SJCRH30 (cell line): Measurements from ENCODE around the gene GATA2. TPM values are rescaled to one million over a fixed set of nuclear protein-coding genes. Genes with fewer than 3 reads are reported as not detected.

ENCODE experiments used
- DNase-seq, 2 experiments: peaks; one replicate each; pipeline ENCODE4 v3.0.0-alpha.2; 2015 to 2020
- H3K27ac ChIP-seq: fragments of 250-450 bp; sonication (Bioruptor Pico); 2 replicates; pipeline ENCODE4 v1.5.1; 2020; ENCODE audit warnings: mild to moderate bottlenecking, moderate library complexity
- H3K27me3 ChIP-seq: fragments of 250-450 bp; sonication (Bioruptor Pico); 2 replicates; pipeline ENCODE4 v1.5.1; 2020; ENCODE audit warnings: mild to moderate bottlenecking, moderate library complexity
- H3K36me3 ChIP-seq: fragments of 250-450 bp; sonication (Bioruptor Pico); 2 replicates; pipeline ENCODE4 v1.5.1; 2020; ENCODE audit warnings: mild to moderate bottlenecking, moderate library complexity
- H3K4me1 ChIP-seq: fragments of 250-450 bp; sonication (Bioruptor Pico); 2 replicates; pipeline ENCODE4 v1.5.1; 2020; ENCODE audit warnings: mild to moderate bottlenecking, moderate library complexity
- H3K4me3 ChIP-seq: fragments of 250-450 bp; sonication (Bioruptor Pico); 2 replicates; pipeline ENCODE4 v1.5.1; 2020; ENCODE audit warnings: mild to moderate bottlenecking, moderate library complexity
- H3K9me3 ChIP-seq: fragments of 250-450 bp; sonication (Bioruptor Pico); replicated peaks from 2 replicates; pipeline ENCODE4 v1.5.1; 2020; ENCODE audit warnings: mild to moderate bottlenecking, moderate library complexity
- total RNA-seq: library from RNA; depleted of rRNA; stranded (reverse); fragments of >200 nt; shearing (Covaris generic); gene quantifications from 2 replicates; pipeline ENCODE4 v1.2.3, GENCODE V29; 2014

GATA2 gene
- total RNA-seq, 1 experiment from 2014 or later = 17.1 TPM

DNA sequence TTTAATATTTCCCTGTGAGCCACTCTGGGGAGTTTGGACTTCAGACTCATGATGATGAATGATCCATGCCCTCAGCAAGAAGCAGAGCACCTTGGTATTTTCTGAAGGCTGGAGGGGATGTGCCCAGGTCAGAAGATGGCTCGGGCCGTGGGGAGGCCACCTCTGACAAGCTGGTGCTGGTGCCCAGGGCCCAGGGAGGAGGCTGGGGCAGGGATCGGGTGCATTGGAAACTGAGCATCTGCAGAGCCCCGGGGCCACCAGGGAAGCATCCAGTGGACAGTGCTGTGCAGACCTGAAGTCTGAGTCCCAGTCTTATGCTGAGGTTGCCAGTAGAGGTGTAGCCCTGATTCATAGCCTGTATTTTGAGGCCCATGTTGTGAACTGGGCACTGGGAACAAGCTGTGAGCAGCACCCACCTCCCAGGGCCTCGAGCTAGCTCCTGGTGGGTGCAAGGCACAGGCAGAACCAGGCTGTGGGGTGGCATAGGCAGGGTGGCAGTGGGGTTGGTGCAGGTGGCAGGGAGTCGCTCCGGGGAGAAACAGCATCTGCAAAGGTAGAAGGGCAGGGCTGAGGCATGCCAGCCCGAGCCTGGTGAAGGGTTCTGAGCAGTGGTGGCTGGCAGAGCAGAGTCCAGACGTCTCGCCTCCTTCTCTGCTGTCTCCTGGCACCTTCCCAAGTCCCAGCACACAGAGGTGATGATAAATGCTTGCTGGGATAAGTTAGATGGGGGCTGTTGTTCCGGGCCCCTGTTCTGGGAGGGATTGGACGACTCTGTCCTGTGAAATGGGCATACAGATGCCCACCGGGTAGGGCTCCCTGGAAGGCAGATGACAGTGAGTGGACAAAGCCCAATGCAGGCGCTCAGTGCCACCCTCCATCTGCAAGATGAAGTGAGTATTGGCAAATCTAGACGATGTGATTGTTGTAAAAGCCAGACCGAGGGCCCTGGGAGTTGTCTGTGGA, 36.9 kb downstream of the GATA2 start:
- no peaks in the 10 kb centered on the region for H3K4me1 ChIP-seq
- H3K27me3 ChIP-seq = peaks cover 17% of the 10 kb centered on the region
- H3K36me3 ChIP-seq = no peaks in the 10 kb centered on the region
- H3K9me3 ChIP-seq = no peaks in the 10 kb centered on the region
- DNase-seq = no peak
- H3K4me3 ChIP-seq = no peak overlapping the region
- no peak overlapping the region for H3K27ac ChIP-seq

DNA sequence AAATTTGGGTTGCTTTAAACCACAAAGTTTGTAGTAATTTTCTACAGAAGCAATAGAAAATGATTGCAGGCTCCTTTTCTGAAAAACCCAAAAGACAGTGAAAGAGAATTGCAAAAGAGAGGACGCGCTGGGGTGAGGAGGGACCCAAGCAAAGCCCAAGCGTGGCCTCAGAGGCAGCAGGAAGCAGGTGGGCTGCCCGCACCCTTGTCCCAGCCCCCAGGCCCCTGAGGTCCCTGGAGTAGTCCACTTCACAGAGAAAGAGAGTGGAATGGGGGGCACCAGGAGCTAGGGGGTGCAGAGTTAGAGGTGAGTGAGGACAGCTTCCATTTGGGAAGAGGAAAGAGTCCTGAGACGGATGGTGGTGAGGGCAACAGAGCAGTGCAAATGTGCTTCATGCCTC, 37.9 kb downstream of the GATA2 start:
- H3K36me3 ChIP-seq = no peaks in the 10 kb centered on the region
- H3K9me3 ChIP-seq = no peaks in the 10 kb centered on the region
- peaks cover 17% of the 10 kb centered on the region for H3K27me3 ChIP-seq
- DNase-seq = no peak
- no peaks in the 10 kb centered on the region for H3K4me1 ChIP-seq
- H3K4me3 ChIP-seq = no peak overlapping the region
- H3K27ac ChIP-seq = no peak overlapping the region

DNA sequence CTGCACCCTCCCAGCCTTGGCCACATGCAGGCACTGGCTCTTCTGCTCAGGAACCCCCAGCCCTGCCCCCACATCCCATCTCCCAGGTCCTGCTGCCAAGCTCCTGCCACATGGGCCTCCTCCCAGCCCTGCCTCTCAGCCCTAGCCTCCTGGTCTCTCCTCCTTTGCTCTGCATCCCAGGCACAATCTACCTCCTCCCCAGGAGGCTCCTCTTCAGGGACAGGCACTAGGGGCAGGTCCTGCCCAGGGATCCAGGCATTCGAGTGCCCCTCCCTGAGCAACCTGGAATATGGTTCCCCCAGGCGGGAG, 38.7 kb downstream of the GATA2 start:
- Histone ChIP-seq H3K4me3 (no peak overlapping the region), H3K27me3 (peaks cover 14% of the 10 kb centered on the region), H3K9me3 (no peaks in the 10 kb centered on the region), H3K36me3 (no peaks in the 10 kb centered on the region), H3K27ac (no peak overlapping the region), H3K4me1 (no peaks in the 10 kb centered on the region)
- DNase-seq = no peak

DNA sequence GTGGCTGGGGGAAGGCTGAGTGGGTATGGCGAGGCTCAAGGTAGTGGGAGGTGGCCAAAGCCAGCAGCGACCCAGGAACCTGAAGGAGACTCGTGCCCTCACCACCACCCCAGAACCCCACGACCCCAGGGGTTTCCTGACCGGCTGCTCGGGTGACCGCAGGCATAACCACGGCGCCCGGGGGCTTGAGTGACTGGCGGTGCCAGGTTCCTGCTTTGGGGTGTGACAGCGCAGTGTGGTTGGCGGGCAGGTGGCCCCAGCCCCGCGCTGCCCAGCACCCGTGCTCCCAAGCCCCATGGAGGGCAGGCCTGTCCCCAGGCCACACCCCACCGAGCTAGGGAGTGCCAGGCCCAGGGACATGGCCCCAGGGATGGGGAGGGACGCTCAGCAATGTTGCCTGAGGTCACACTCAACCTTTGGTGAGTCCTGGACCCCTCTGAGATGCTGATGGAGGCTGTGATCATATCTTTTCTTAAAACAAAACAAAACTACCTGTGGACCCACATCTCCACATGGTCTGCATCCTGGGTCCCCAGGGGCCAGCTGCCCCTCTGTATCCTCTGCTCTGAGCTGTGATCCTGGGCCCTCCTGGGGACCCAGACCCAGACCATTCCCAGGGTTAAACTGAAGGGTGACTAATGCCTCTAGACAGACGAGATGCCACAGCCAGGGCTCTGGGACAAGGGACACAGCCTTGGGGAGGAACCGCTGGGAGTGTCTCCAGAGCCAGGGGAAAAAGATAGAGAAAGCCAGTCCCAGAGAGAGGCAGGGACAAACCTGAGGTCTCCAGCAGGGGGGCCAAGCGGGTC, 39.3 kb downstream of the GATA2 start:
- no peak overlapping the region for H3K4me3 ChIP-seq
- no peak overlapping the region for H3K27ac ChIP-seq
- DNase-seq = peak in 1 of 2 experiments; percentile 20
- no peaks in the 10 kb centered on the region for H3K36me3 ChIP-seq
- no peaks in the 10 kb centered on the region for H3K9me3 ChIP-seq
- H3K4me1 ChIP-seq = no peaks in the 10 kb centered on the region
- peaks cover 11% of the 10 kb centered on the region for H3K27me3 ChIP-seq

DNA sequence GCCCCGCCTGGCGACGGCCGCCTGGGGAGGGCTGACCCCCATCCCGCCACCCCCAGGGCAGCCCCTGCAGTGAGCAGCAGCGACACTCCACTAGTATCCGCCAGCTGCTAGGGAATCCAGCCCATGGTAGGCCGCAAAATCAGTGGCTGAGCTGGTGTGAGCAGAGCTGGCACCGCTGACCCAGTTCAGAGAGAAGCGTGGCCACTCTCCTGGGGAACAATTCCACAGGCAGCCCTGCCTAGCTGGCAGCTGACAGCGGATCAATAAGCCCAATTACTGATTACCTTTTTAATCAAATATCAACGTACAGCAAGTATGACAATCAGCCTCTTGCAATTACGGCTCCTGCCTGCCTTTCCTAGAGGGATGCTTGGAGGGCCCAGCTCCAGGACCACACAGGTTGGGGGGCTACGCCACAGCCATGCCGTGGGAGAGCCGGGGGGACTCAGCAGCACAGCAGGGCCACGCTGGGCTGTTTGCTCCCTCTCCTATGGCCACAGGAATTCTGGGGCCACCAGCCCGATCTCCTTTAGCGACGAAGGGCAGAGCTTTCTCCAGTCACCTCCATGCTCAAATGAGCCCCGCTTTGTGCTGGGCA, 40.2 kb downstream of the GATA2 start:
- H3K9me3 ChIP-seq = no peaks in the 10 kb centered on the region
- DNase-seq = no peak
- H3K27ac ChIP-seq = no peak overlapping the region
- no peaks in the 10 kb centered on the region for H3K36me3 ChIP-seq
- H3K4me1 ChIP-seq = no peaks in the 10 kb centered on the region
- H3K4me3 ChIP-seq = no peak overlapping the region
- peaks cover 11% of the 10 kb centered on the region for H3K27me3 ChIP-seq

DNA sequence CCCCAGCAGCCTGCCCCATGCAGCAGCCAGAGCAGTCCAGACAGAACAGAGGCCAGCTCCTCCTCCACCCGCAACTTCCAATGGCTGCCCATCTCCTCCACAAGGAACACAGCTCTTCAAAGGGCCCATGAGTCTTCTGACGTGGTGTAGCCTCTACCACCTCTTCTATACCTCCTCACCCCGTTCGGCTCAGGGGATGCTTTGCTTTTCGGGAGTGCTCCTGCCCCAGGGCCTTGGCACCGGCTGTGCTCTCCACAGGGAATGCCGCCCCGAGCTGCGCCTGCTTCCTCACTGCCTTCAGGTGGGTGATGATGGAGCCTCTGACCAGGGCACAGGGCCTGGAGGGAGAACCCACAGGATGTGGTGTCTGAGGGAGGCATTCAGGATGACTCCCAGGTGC, 40.9 kb downstream of the GATA2 start:
- Histone ChIP-seq H3K9me3 (no peaks in the 10 kb centered on the region), H3K4me3 (no peak overlapping the region), H3K27ac (no peak overlapping the region), H3K36me3 (no peaks in the 10 kb centered on the region), H3K4me1 (no peaks in the 10 kb centered on the region), H3K27me3 (peaks cover 11% of the 10 kb centered on the region)
- no peak for DNase-seq

DNA sequence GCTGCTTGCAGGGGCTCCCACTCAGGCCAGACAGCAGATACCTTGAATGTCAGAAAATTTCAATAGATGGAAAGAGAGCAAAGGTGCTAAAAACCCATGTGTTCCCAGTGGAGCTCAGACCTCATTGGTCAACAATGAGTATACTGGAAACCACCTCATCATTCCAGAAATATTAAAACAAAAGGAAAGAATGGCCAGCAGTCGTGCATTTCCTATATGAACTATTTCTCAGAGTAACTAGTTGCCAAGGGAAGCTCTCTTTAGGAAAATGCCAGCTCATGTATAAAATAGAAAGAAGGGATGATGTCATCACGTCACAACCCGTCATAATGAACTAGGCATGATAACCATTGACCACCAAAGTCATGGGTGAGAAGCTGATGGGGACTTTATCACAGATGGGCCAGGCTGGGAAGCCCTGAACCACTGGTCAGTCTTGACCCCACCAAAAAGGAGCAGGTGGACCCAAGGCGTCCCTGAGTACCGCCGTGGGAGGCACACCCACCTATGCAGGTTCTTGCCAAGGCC, 43.8 kb downstream of the GATA2 start:
- Histone ChIP-seq H3K27me3 (no peaks in the 10 kb centered on the region; the same call in 1 of the 2 replicates), H3K4me1 (no peaks in the 10 kb centered on the region), H3K36me3 (no peaks in the 10 kb centered on the region), H3K27ac (no peak overlapping the region), H3K9me3 (no peaks in the 10 kb centered on the region), H3K4me3 (no peak overlapping the region)
- no peak for DNase-seq

DNA sequence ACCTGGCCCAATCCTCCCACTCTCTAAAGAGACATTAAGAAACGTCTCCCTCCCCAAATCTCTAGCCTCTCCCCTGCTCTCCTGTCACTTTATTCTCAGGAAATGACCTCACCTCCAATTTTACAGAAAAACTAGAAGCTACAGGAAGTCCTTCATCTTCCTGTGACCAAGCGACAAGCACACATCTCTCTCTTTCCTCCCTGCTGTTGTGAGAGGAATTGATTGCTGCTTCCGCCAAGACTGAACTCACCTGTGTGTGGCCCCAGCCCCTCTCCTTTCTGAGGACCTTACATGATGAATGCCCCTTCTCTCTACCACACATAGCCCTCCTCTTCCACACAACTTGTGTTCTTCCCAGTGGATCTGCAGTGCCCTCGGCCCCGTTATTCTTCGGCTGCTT, 44.5 kb downstream of the GATA2 start:
- H3K36me3 ChIP-seq = no peaks in the 10 kb centered on the region
- no peak for DNase-seq

DNA sequence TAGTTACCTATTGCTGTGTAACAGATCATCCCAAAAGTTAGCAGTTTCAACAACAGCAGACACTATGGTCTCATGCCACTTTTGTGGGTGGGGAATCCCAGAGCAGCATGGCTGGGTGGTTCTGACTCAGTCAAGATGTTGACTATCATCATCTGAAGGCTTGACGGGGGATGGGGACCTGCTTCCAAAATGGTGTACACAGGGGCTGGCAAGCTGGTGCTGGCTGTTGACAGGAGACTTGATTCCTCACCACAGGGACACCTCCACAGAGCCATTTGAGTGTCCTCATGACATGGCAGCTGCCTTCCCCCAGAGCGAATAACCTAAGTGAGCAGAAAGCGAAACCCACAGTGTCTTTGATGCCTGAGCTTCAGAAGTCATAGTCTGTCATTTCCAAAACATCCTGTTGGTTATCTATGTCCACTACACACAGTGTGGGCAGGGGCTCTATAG, 45.4 kb downstream of the GATA2 start:
- Histone ChIP-seq H3K9me3 (no peaks in the 10 kb centered on the region), H3K4me3 (no peak overlapping the region), H3K27me3 (no peaks in the 10 kb centered on the region), H3K4me1 (no peaks in the 10 kb centered on the region), H3K36me3 (no peaks in the 10 kb centered on the region), H3K27ac (no peak overlapping the region)
- DNase-seq = no peak

More for the DNA sequence above, 44.5 kb downstream of the GATA2 start:
- H3K4me3 ChIP-seq = no peak overlapping the region
- no peaks in the 10 kb centered on the region for H3K4me1 ChIP-seq
- no peaks in the 10 kb centered on the region; the same call in 1 of the 2 replicates for H3K27me3 ChIP-seq
- H3K27ac ChIP-seq = no peak overlapping the region
- H3K9me3 ChIP-seq = no peaks in the 10 kb centered on the region

DNA sequence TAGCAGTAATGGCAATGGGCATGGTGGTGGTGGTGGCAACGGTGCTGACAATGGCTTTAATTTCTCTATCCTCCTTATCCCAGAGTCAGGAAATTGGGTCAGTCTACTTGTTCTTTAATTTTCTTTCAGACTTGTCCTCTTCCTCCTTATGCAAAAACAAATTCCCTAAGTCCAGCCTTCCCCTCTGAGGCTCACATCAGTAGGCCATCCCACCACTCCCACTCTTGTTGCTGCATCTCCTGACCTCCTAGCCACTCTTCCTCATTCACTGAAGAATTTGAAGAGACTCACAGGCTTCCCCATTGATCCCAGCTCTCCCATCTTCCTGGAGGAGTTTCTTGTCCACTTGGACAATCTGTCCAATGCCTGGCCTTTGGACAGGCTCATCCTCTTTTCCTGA, 46.2 kb downstream of the GATA2 start:
- no peak overlapping the region for H3K27ac ChIP-seq
- no peaks in the 10 kb centered on the region for H3K27me3 ChIP-seq
- DNase-seq = no peak

DNA sequence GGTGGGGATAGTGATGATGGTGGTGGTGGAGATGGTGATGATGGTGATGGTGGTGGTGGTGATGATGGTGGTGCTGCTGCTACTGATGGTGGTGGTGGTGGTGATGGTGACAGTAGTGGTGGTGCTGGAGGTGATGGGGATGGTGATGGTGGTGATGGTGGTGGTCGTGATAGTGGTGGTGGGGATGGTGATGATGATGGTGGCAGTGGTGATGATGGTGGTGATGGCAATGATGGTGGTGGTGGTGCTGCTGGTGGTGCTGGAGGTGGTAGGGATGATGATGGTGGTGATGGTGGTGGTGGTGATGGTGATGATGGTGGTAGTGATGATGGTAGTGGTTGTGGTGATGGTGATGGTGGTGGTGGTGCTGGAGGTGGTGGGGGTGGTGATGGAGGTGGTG, 47.6 kb downstream of the GATA2 start:
- H3K9me3 ChIP-seq = no peaks in the 10 kb centered on the region
- H3K36me3 ChIP-seq = no peaks in the 10 kb centered on the region
- no peak for DNase-seq
- H3K27ac ChIP-seq = no peak overlapping the region
- H3K27me3 ChIP-seq = no peaks in the 10 kb centered on the region
- no peaks in the 10 kb centered on the region for H3K4me1 ChIP-seq
- H3K4me3 ChIP-seq = no peak overlapping the region

More for the DNA sequence above, 46.2 kb downstream of the GATA2 start:
- no peaks in the 10 kb centered on the region for H3K36me3 ChIP-seq
- no peak overlapping the region for H3K4me3 ChIP-seq
- no peaks in the 10 kb centered on the region for H3K9me3 ChIP-seq
- H3K4me1 ChIP-seq = no peaks in the 10 kb centered on the region

DNA sequence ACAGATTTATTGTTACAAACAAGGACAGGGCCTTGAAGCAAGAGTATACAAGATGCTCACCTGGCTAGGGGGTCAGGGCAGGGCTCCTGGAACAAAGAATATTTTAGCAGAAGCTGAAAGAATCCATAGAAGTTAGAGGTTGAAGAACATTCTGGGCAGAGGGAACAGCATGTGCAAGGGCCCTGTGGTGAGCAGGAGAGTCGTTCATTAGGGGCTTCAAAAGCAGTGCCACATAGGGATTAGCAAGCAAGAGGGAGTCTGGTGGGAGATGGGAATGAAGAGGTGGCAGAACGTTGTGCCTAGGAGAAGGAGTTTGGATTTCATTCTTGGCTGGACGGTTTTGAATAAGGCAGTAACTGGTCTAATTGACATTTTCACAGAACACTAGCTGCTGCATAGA, 49.2 kb downstream of the GATA2 start:
- no peaks in the 10 kb centered on the region for H3K4me1 ChIP-seq
- no peaks in the 10 kb centered on the region for H3K36me3 ChIP-seq
- no peak overlapping the region for H3K27ac ChIP-seq
- DNase-seq = no peak
- no peak overlapping the region for H3K4me3 ChIP-seq
- H3K9me3 ChIP-seq = no peaks in the 10 kb centered on the region
- no peaks in the 10 kb centered on the region for H3K27me3 ChIP-seq

DNA sequence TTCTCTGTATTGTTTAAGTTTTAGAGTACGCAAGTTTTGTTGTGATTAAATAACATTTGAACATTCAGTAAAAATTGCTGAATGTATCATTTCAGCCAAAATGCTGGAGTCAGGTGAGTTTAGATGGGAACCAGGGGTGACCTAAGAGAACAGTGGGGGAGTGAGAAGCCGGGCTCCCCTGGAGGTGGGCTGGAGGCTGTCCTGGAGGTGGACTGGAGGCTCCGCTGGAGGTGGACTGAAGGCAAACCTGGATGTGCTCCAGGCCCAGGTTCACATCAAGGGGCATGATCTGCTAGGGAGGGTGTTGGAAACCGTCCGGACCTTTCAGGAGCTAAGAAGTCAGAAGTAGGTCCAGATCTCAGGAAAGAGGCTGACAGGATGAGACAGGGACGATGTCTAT, 50.1 kb downstream of the GATA2 start:
- no peak for DNase-seq
- Histone ChIP-seq H3K4me1 (no peaks in the 10 kb centered on the region), H3K27me3 (no peaks in the 10 kb centered on the region), H3K36me3 (no peaks in the 10 kb centered on the region), H3K4me3 (no peak overlapping the region), H3K27ac (no peak overlapping the region), H3K9me3 (no peaks in the 10 kb centered on the region)

DNA sequence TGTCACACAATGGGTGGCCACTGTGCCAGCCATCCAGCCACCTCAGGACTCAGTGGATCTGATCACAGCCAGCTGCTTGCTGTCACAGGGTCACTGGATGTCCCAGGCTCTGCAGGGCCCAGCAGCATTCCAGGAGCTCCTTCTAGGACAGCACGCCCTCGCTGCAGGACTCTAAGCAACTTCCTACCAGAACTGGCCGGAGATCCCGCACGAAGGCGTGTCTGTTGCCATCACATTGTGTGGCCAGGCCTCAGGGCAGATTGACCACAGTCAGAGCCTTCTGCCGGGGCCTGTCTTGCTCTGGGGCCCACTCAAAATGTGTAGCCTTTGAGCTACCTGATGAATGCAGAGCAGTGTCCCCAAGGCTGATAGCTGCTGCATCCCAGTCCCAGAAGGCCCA, 50.9 kb downstream of the GATA2 start:
- no peak overlapping the region for H3K4me3 ChIP-seq
- H3K4me1 ChIP-seq = no peaks in the 10 kb centered on the region
- H3K27ac ChIP-seq = no peak overlapping the region
- H3K9me3 ChIP-seq = no peaks in the 10 kb centered on the region
- DNase-seq = no peak
- no peaks in the 10 kb centered on the region for H3K27me3 ChIP-seq
- H3K36me3 ChIP-seq = no peaks in the 10 kb centered on the region

DNA sequence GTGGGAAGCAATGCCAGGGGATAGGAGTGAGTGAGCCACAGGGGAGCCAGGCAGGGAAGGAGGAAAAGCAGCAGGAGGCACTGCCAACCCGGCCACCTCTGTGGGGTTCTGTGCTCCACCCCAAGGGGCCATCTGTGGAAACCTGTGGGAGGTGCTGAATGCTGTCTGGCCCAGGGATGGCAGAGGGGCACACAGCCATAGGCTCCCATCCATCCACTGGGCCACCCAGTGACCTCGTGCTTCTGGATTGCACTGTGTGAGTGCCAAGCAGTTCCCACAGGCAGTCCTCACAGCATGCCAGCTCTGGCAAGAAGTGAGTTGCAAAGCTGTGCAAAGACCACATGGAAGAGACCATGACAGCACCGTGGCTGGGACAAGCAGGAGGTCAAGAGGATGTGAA, 53.8 kb downstream of the GATA2 start:
- Histone ChIP-seq H3K4me1 (no peaks in the 10 kb centered on the region), H3K27ac (no peak overlapping the region), H3K36me3 (no peaks in the 10 kb centered on the region), H3K4me3 (no peak overlapping the region), H3K27me3 (0 out of 2 replicates have a peak, but pooled peaks cover 4% of the 10 kb centered on the region), H3K9me3 (no peaks in the 10 kb centered on the region)
- DNase-seq = no peak
